DMS114 treated with DMSO at 0.1 percent for 48 hours (cell line): ENCODE measurements around the gene SCART1.
A peak's percentile ranks its signal among the peaks of the same experiment; 100 is the strongest.
"Not testable (repeated sequence)": the region's sequence is repeated elsewhere in the genome, so short reads cannot be mapped to it uniquely, and the experiment has no call there.

Source experiments
- DNase-seq: peaks from one replicate; lab custom pipeline; 2025; ENCODE audit not compliant: unreplicated experiment; lab: John Stamatoyannopoulos, UW

Gene SCART1

GRCh38 chr10:133431888-133432613 is 21.7 kb upstream of the SCART1 start:
- not testable (repeated sequence) for DNase-seq

- not testable (repeated sequence) for DNase-seq
Measured at GRCh38 chr10:133432789-133433188, 21.0 kb upstream of the SCART1 start.

- DNase-seq = peak; percentile 47
Measured at GRCh38 chr10:133438711-133439273, 15.0 kb upstream of the SCART1 start.

GRCh38 chr10:133439517-133440461 is 14.0 kb upstream of the SCART1 start:
- no peak for DNase-seq

- no peak for DNase-seq
Measured at GRCh38 chr10:133440633-133441285, 13.0 kb upstream of the SCART1 start.

GRCh38 chr10:133441356-133441755 is 12.4 kb upstream of the SCART1 start:
- DNase-seq = not testable (repeated sequence)

- no peak for DNase-seq
Measured at GRCh38 chr10:133441780-133442179, 12.0 kb upstream of the SCART1 start.

- DNase-seq = no peak
Measured at GRCh38 chr10:133442191-133442966, 11.4 kb upstream of the SCART1 start.

GRCh38 chr10:133442967-133443924 is 10.5 kb upstream of the SCART1 start:
- DNase-seq = no peak

- DNase-seq = no peak
Measured at GRCh38 chr10:133444342-133445267, 9.1 kb upstream of the SCART1 start.

GRCh38 chr10:133445268-133445732 is 8.4 kb upstream of the SCART1 start:
- no peak for DNase-seq

GRCh38 chr10:133445751-133446708 is 7.7 kb upstream of the SCART1 start:
- no peak for DNase-seq

- DNase-seq = no peak
Measured at GRCh38 chr10:133446979-133447378, 6.8 kb upstream of the SCART1 start.

GRCh38 chr10:133448120-133448519 is 5.6 kb upstream of the SCART1 start:
- DNase-seq = no peak

- DNase-seq = no peak
Measured at GRCh38 chr10:133451346-133451745, 2.4 kb upstream of the SCART1 start.

GRCh38 chr10:133452453-133452852 is 1.3 kb upstream of the SCART1 start:
- no peak for DNase-seq
